Tibial nerve (tissue), 4 donors: Measurements from ENCODE around the gene DPP10.

Source experiments
- EP300 ChIP-seq, 2 donors: sonication (generic); formaldehyde crosslinking; IDR thresholded peaks; one replicate each; pipeline ENCODE4 v1.6.1; 2017; ENCODE audit warnings: antibody characterized with exemption in 2 of 2, mild to moderate bottlenecking in 1 of 2
- POLR2A ChIP-seq, 2 donors: fragments of 450-650 bp; IDR thresholded peaks; one replicate each; pipeline ENCODE4 v1.6.1; 2017; ENCODE audit warnings: antibody characterized with exemption in 2 of 2, mild to moderate bottlenecking in 2 of 2, moderate library complexity in 2 of 2
- TF ChIP-seq, protein P1 (sequence below), 5 experiments: fragments of 200-600 bp in 3 of 5; fragments of 450-650 bp in 2 of 5; sonication (generic) in 3 of 5; IDR thresholded peaks; one replicate each; pipeline ENCODE4 v1.5.1; 2016 to 2019; ENCODE audit warnings: antibody characterized with exemption in 5 of 5, mild to moderate bottlenecking in 3 of 5, moderate library complexity in 2 of 5

GRCh38 chr2:115160531-115161080, 718.2 kb downstream of the DPP10 start:
- TF ChIP-seq, protein P1, sequence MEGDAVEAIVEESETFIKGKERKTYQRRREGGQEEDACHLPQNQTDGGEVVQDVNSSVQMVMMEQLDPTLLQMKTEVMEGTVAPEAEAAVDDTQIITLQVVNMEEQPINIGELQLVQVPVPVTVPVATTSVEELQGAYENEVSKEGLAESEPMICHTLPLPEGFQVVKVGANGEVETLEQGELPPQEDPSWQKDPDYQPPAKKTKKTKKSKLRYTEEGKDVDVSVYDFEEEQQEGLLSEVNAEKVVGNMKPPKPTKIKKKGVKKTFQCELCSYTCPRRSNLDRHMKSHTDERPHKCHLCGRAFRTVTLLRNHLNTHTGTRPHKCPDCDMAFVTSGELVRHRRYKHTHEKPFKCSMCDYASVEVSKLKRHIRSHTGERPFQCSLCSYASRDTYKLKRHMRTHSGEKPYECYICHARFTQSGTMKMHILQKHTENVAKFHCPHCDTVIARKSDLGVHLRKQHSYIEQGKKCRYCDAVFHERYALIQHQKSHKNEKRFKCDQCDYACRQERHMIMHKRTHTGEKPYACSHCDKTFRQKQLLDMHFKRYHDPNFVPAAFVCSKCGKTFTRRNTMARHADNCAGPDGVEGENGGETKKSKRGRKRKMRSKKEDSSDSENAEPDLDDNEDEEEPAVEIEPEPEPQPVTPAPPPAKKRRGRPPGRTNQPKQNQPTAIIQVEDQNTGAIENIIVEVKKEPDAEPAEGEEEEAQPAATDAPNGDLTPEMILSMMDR (IDR thresholded peaks at IDR 0.05), result no peak
- TF ChIP-seq POLR2A (IDR thresholded peaks at IDR 0.05), result no peak
- TF ChIP-seq EP300 (IDR thresholded peaks at IDR 0.05), result no peak
